ENCODE results near the gene DUSP1.

DNA sequence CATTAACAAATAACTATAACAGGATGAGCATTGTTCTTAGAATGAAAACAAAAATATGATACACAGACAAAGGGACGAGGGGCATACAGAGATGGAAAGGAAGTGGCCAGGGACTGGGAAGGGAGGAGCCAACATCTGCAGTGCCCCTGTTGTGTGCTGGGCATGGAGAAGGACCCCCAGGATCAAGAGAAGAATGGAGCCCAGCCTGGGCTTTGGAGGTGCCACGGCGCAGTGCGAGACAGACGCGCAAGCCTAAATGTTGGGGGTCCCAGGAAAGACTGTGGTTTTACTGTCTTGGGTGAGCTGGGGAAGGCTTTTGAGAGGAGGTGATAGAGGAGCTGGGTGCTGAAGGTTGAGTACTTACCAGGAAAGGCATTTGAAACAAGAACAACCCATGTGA lies 28.4 kb upstream of the DUSP1 start:
- TF ChIP-seq, protein P1, sequence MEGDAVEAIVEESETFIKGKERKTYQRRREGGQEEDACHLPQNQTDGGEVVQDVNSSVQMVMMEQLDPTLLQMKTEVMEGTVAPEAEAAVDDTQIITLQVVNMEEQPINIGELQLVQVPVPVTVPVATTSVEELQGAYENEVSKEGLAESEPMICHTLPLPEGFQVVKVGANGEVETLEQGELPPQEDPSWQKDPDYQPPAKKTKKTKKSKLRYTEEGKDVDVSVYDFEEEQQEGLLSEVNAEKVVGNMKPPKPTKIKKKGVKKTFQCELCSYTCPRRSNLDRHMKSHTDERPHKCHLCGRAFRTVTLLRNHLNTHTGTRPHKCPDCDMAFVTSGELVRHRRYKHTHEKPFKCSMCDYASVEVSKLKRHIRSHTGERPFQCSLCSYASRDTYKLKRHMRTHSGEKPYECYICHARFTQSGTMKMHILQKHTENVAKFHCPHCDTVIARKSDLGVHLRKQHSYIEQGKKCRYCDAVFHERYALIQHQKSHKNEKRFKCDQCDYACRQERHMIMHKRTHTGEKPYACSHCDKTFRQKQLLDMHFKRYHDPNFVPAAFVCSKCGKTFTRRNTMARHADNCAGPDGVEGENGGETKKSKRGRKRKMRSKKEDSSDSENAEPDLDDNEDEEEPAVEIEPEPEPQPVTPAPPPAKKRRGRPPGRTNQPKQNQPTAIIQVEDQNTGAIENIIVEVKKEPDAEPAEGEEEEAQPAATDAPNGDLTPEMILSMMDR (conservative IDR thresholded peaks at IDR 0.05 in 1 of 2, IDR thresholded peaks at IDR 0.05 in 1 of 2; ENCODE audit: extremely low read depth in 1 of 2, insufficient read depth in 1 of 2, low read depth in 1 of 2, low read length in 2 of 2) = no peak
- no peak for TF ChIP-seq EZH2 (IDR thresholded peaks at IDR 0.05; ENCODE audit: borderline replicate concordance, low read length)

Measured in mammary epithelial cell (primary cell).